ENCODE data around the gene AP2A2. TPM values are rescaled to one million over a fixed set of nuclear protein-coding genes. Genes with fewer than 3 reads are reported as not detected.
"Not testable (repeated sequence)": the region's sequence is repeated elsewhere in the genome, so short reads cannot be mapped to it uniquely, and the experiment has no call there.

The AP2A2 gene
- total and polyA plus RNA-seq, 8 donors: 15.0 to 350 (median 39.9) TPM

- Histone ChIP-seq H3K4me1 (peaks cover 0 to 5% (median 0%) of the 10 kb centered on the region in 4 donors), H3K9me3 (no peaks in the 10 kb centered on the region), H3K27ac (no peak overlapping the region), H3K4me3 (no peak overlapping the region), H3K27me3 (no peaks in the 10 kb centered on the region), H3K36me3 (peaks cover 11 to 39% (median 29%) of the 10 kb centered on the region in 4 donors)
- no peak for TF ChIP-seq POLR2A (IDR thresholded peaks at IDR 0.05)
- no peak for TF ChIP-seq CTCF (IDR thresholded peaks at IDR 0.05)
- TF ChIP-seq POLR2AphosphoS5 (IDR thresholded peaks at IDR 0.05): no peak
- no peak for TF ChIP-seq EP300 (IDR thresholded peaks at IDR 0.05)
- intact Hi-C loops (cut with DNase I; ENCODE audit: low total_unique reads): no loop called here
- no peak for DNase-seq
- 63 to 83% (median 76%) methylated on average over 20 of the region's 20 CpGs for WGBS, 5 donors
These were observed 90.3 kb downstream of the AP2A2 start for GRCh38 chr11:1015826-1016545.

- H3K4me1 ChIP-seq; H3K9me3 ChIP-seq; H3K27me3 ChIP-seq; H3K4me3 ChIP-seq; intact Hi-C loops (cut with DNase I; ENCODE audit: low total_unique reads); H3K27ac ChIP-seq: not testable (repeated sequence)
- H3K36me3 ChIP-seq: peaks cover 4 to 32% (median 22%) of the 10 kb centered on the region in 4 donors
- 43 to 62% (median 46%) methylated on average over 7 of the region's 7 CpGs for WGBS, 5 donors
- DNase-seq: peak in 1 of 2 donors; percentile 36
These were observed 91.0 kb downstream of the AP2A2 start for GRCh38 chr11:1016610-1017126.

- TF ChIP-seq POLR2A (IDR thresholded peaks at IDR 0.05) (no peak), EP300 (IDR thresholded peaks at IDR 0.05) (no peak), POLR2AphosphoS5 (IDR thresholded peaks at IDR 0.05) (peak in 1 of 3 donors; percentile 42), CTCF (IDR thresholded peaks at IDR 0.05) (no peak)
- intact Hi-C loops (cut with DNase I; ENCODE audit: low total_unique reads): no loop called here
- DNase-seq: peak in 1 of 2 donors; percentile 60
- Histone ChIP-seq H3K36me3 (peaks cover 0 to 25% (median 16%) of the 10 kb centered on the region in 4 donors), H3K4me3 (no peak overlapping the region), H3K27me3 (no peaks in the 10 kb centered on the region), H3K4me1 (peaks cover 0 to 2% (median 0%) of the 10 kb centered on the region in 4 donors), H3K27ac (no peak overlapping the region), H3K9me3 (no peaks in the 10 kb centered on the region)
- WGBS, 5 donors: 43 to 71% (median 57%) methylated on average over 12 of the region's 12 CpGs
These were observed 91.8 kb downstream of the AP2A2 start for GRCh38 chr11:1017269-1018005.

GRCh38 chr11:1018091-1018490 lies 92.4 kb downstream of the AP2A2 start:
- WGBS, 5 donors: 50 to 76% (median 61%) methylated on average over 9 of the region's 9 CpGs
- Histone ChIP-seq H3K27me3 (no peaks in the 10 kb centered on the region), H3K4me3 (no peak overlapping the region), H3K27ac (no peak overlapping the region), H3K4me1 (no peaks in the 10 kb centered on the region), H3K36me3 (peaks cover 0 to 18% (median 11%) of the 10 kb centered on the region in 4 donors), H3K9me3 (no peaks in the 10 kb centered on the region)
- intact Hi-C loops (cut with DNase I; ENCODE audit: low total_unique reads): no loop called here
- no peak for DNase-seq
- TF ChIP-seq EP300 (IDR thresholded peaks at IDR 0.05): no peak
- TF ChIP-seq CTCF (IDR thresholded peaks at IDR 0.05): no peak
- TF ChIP-seq POLR2A (IDR thresholded peaks at IDR 0.05): no peak
- no peak for TF ChIP-seq POLR2AphosphoS5 (IDR thresholded peaks at IDR 0.05)

Measured in stomach (tissue), 9 donors.